OCI-M2 (cell line): ENCODE results near the gene OR4F15.

Experiments used
- DNase-seq: peaks from one replicate; lab custom pipeline; 2025; ENCODE audit not compliant: unreplicated experiment; lab: John Stamatoyannopoulos, UW

The OR4F15 gene

DNA sequence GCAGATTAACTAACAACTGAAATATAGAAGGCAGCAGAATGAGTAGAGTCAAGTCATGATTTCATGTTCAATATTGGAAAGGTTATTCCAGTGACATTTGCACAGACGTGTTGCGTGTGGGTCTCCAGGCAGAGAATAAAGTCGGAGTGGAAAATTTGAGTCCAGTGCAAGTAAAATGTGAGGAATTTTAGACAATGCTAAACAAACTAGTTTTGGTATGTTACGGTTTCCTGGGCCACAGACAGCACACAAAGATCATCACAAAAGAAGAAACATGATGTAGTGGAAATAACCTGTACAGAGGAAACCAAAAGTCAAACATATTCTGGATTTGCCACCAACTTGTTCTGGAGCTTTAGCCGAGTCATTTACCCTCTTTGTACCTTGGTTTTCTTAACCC is 8.3 kb upstream of the OR4F15 start:
- no peak for DNase-seq

DNA sequence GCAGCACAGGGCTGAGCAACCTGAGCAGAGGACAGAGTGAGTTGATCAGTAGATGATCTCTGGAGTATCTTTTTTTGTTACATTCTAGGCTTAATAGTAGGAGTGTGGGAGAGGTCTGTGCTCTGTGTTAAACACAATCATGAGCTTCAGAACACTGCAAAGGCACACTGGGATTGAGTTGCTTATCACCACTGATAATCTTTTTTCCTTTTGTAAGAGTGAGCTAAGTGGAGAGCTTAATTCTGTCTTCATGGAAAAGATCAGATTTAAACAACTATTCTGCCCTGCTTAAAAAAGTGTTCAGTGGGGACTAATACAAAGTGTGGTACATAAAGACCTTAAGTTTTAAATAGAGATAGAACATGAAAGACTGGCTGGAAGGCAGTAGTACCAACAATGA is 7.6 kb upstream of the OR4F15 start:
- DNase-seq = no peak

DNA sequence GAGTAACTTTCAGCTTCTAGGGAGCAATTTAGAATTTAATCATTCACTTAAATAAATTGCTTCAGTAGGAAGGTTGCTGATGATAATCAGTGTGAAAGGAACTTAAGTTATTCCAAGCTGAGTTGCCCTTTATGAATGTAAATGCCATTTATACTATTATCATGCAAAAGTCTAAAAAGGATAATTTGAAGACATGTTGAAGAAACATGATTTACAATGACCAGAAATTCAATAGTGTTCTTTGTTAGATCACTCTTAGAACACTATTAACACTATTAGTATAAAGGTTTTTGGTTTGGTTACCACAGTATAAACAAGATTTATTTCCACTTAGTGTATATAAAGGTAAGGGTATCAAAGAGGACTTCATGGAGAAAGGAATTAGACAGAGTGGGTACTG is 7.1 kb upstream of the OR4F15 start:
- no peak for DNase-seq

DNA sequence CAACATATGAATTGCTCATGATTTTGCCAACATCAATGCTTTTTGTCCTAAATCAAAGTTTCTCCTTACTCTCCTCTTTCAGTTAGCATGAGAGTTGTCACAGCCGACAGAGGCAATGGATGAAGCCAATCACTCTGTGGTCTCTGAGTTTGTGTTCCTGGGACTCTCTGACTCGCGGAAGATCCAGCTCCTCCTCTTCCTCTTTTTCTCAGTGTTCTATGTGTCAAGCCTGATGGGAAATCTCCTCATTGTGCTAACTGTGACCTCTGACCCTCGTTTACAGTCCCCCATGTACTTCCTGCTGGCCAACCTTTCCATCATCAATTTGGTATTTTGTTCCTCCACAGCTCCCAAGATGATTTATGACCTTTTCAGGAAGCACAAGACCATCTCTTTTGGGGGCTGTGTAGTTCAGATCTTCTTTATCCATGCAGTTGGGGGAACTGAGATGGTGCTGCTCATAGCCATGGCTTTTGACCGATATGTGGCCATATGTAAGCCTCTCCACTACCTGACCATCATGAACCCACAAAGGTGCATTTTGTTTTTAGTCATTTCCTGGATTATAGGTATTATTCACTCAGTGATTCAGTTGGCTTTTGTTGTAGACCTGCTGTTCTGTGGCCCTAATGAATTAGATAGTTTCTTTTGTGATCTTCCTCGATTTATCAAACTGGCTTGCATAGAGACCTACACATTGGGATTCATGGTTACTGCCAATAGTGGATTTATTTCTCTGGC is 6.2 kb upstream of the OR4F15 start:
- DNase-seq = no peak

DNA sequence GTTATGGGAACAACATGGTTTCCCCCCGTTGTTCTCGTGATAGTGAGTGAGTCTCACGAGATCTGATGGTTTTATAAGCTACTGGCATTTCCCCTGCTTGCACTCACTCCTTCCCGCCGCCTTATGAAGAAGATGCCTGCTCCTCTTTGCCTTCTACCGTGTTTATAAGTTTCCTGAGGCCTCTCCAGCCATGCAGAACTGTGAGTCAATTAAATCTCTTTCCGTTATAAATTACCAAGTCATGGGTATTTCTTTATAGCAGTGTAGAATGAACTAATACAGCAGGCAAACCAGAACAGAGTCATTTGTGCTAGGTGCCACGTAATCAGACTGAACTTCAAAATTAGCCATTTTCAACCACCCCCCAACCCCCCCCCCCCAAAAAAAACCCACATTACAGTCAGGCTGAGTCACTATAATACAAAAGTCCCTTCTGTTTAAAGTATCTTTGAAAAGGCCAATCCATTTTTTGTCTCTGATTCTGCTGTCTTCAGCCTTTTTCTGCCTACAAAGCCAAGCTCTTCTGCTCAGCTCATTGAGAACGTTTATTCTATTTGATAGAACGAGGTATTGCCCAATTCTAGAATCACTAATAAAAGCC is 4.6 kb upstream of the OR4F15 start:
- no peak for DNase-seq

DNA sequence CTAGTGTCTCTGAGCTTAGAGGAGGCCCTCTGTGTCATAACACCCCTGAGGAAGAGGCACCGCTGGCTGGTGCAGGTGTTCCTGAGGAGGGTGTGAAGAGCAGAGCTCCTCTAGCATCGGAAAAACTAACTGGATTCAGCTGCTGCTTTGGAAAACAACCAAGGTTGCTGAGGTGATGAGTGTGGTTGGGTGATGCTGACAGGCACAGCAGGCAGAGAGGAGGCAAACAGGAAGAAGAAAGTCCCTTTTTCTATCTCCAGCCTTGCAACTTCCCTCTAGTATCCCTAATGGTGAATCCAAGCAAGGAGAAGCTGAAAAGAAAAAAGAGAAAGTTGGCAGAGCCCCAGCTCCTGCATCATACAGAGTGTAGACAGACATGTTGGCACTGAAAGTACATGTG is 3.8 kb upstream of the OR4F15 start:
- no peak for DNase-seq

DNA sequence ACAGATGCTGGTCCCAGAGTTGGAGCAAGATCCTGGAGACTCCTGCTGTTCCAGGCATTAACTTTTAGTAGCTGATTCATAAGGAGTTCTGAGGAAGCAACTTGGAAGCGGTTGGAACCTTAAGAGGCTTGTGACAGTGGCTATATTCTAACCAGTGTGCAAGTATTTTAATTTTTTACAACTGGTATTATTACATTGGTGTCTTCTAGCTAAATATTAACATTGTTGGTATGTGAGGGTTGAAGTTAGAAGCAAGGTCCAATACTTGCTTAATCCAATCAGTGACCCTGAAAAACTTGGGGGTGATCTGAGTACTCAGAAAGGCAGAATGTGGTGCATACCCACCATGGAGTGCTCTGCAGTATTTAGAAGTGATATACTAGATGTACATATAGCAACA is 1.5 kb upstream of the OR4F15 start:
- DNase-seq = no peak

DNA sequence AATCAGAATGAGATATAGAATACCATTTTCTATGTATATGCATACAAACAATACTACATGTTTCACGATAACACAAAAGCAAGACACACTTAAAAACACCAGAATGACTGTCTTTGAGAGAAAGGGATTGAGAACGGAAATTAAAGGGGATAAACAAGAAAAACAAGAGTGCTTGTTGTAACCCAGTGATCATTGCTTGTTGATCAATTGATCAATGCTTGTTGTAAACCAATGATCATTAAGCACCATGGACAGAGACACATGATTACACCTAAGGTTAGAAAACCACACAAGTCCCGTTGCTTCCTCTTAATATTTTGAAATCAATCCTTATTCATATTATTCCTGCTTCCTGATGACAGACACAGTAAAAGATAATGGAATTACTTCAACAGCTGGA is 1.1 kb upstream of the OR4F15 start:
- DNase-seq = no peak

DNA sequence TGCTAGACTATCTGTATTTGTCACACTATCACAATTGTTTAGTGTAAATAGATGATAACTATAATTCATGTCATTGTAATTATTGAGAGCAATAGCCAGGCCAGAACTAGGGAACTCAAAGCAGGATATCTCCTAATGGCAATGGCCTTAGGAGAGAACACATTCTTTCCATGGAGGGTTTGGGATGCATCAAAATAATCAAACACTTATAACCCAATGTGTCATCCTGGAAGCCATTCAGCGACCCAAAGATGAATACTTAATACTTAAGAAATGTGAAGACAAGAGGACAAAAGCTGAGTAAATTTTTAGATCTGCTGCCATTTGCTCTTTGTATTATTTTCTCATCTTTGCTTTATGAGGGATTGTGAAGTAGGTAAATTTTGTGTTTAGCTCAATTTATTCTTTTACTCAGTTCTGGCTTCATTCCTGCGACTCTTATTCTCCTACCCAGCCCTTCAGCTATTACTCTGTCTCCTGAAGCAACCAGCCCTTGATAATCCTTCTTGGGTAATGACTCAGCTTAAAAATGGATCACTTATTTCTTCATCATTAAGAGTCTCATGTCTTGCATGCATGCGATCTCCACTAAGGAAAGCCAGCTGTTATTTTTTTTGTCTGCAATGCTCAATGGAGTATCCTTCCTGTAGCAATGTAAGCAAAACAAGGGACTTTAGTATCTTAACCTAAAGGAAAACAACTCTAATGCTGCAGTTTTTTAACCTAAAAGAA is 2.0 kb downstream of the OR4F15 start:
- DNase-seq = no peak

DNA sequence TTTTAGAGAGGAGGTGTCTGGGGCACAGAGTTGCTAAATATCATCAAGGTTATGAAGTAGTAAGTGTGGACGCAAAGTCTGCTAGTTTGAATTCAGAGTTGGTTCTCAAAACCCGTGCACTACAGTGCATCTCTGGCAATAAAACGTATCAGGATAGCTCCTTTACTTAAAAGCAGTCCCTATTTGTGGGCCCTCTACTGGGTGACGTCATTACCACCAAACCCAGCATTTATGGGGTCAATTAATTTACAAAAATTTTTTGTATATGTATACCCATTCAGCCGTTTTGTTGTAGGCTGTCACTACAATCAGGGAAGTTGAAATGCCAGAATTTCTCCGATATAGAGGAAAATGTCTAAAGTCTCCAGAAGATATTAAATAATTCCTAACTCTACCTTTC is 8.8 kb downstream of the OR4F15 start:
- no peak for DNase-seq

DNA sequence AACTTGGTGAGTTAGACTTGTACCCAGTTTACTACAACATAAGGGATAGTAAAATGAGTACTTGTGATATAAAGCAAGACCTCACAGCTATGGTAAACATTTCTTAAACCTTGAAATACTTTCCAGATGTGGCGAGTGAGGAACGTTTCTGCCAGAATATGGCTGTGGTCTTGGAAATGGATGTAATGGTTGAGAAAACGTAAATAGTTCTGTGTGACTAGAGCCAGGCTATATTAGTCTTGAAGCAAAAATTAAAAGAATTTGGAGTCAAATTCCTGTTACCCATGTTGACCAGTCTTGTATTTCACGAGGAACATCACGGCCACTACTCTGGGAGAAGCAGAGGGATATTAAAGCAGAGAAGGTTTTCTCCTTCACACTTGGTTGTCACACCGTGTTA is 15.3 kb downstream of the OR4F15 start:
- no peak for DNase-seq

DNA sequence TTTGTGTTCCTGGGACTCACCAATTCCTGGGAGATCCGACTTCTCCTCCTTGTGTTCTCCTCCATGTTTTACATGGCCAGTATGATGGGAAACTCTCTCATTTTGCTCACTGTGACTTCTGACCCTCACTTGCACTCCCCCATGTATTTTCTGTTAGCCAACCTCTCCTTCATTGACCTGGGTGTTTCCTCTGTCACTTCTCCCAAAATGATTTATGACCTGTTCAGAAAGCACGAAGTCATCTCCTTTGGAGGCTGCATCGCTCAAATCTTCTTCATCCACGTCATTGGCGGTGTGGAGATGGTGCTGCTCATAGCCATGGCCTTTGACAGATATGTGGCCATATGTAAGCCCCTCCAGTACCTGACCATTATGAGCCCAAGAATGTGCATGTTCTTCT is 16.8 kb downstream of the OR4F15 start:
- DNase-seq = no peak

DNA sequence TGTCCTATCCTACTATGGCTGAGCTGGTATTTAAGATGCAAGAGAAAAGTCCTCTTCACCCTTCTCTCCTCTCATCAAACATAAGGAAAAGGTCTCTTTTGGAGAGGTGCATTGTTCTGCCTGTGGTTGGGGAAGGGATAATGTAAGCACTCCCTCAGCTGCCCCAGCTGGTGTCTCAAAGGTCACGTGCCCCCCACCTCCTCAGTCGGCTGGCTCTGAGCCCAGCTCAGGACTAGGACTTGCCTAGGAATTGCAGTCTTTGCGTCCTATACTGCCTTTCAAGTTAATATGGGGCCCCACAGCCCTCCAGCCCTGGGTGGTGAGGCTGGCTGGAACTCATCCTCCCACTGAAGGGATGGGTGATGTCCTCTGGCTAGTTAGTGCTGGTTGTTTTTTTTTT is 29.7 kb downstream of the OR4F15 start:
- no peak for DNase-seq

DNA sequence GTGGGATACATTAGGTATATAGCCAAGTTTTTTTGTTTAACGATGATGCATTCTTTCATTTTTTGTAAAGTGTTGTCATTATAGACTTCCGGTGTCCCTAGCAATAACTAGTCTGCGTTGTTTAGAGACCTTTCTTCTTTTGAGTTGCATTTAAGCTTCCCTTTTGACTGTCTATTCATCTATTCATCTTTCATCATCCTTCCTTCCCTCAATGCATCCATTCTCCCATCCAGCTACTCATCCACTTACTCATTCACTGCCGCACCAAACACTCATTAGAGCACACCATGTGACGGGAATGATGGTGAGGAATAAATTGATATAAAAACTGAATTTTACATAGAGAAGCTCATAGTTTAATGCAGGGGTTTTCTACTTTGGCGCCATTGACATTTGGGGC is 32.9 kb downstream of the OR4F15 start:
- DNase-seq = no peak

DNA sequence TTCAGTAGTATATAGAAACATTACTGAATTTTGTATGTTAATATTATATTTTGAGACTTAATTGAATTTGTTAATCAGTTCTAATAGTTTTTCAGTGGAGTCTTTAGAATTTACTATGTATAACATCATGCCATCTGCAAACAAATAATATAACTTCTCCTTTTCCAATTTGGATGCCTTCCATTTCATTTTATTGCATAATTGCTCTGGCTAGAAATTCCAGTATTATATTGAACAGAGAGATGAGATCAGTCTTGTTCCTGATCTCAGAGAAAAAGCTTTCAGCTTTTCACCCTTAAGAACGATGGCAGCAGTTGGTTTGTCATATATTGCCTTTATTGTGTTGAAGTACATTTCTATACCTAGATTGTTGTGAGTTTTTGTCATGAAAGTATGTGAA is 40.4 kb downstream of the OR4F15 start:
- DNase-seq = no peak
